ENCODE data around the gene PSME1. TPM values are rescaled to one million over a fixed set of nuclear protein-coding genes. Genes with fewer than 3 reads are reported as not detected.
A peak's percentile ranks its signal among the peaks of the same experiment; 100 is the strongest.

The PSME1 gene
- total RNA-seq, 2 donors from 2014 or later, result 61.2 to 84.5 TPM

DNA sequence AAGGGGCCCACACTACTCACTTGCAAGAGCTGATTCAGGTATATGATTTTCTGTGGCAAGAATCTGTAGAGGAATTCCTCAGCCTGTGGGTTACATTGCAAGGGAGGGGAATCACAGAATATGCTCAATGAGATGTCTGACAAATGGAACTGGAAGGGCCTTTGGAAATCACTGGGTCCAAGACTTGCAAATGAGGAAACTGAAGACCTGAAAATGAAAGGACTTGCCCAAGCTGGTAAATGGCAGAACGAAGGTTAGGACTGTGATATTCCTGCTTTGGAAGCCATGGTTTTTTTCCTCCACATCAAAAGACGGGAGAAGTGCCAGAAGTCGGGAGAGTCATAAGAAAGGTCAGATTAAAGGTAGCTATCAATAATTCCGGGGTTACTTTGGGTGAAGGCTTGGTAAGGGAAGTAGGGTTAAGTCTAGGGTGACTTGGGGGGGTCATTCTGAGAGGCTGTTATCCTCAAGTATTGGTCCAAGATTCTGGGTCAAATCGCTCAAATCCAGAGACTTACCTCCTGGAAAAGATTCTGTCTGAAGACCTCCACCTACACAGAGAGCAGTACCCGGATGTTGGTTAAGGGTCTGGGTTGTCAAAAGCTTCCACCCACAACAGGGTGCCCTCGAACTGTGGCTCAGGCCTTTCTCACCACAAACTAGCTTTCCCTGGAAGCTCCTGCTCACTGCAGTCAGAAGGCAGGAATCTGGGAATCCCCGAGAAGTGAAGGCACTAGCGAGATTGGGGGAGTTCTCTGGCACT is 9.9 kb downstream of the PSME1 start:
- peaks cover 18 to 36% of the 10 kb centered on the region in 2 donors for H3K4me1 ChIP-seq (ENCODE audit: control insufficient read depth in 1 of 2, low read depth in 2 of 2)

DNA sequence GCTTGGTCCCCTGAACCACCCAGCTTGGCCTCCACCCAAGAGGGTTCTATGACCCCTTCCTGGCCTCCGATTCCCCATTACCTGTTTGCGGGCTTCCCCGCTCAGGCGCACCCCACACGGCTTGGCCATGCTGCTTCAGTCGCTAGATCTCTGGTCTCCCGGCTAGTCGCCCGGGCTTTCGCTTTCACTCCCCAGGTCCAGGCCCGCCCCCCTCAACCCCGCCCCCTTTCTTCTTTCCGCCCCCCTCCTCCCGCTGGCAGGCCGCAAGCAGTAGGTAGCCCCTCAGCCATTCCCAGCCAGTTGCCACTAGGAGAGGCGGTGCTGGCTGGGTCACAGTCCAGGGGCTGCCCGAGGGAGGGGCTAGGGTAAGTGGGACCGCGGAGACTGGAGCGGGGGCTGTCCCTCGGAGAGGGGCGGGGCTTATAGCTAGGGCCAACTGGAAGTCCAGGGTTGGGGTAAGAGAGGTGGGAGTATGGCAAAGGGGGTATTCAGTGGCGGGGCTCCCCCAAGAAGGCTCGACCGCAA is 10.5 kb downstream of the PSME1 start, which contains the start of gene PSME2:
Gene PSME2 (minus strand): TSS at position 158 of the 525 bp plus-strand sequence. CDS start 29 bp downstream, at position 129.
- peak within 1 kb of the TSS; percentile 87 to 88 for H3K27ac ChIP-seq
- peak; percentile 65 for ATAC-seq (ENCODE audit: insufficient number of reproducible peaks, low FRiP score, low read depth)
- H3K9me3 ChIP-seq, result no peaks in the 10 kb centered on the region
- peaks cover 22% of the 10 kb centered on the region for H3K36me3 ChIP-seq
- peak within 1 kb of the TSS; percentile 92 for H3K4me3 ChIP-seq
- DNase-seq (ENCODE audit: low spot score), result peak; percentile 88
- H3K27me3 ChIP-seq (replicated peaks; ENCODE audit: insufficient read depth), result no peaks in the 10 kb centered on the region
- peaks cover 18 to 36% of the 10 kb centered on the region in 2 donors for H3K4me1 ChIP-seq (ENCODE audit: control insufficient read depth in 1 of 2, low read depth in 2 of 2)
- TF ChIP-seq, protein P1, sequence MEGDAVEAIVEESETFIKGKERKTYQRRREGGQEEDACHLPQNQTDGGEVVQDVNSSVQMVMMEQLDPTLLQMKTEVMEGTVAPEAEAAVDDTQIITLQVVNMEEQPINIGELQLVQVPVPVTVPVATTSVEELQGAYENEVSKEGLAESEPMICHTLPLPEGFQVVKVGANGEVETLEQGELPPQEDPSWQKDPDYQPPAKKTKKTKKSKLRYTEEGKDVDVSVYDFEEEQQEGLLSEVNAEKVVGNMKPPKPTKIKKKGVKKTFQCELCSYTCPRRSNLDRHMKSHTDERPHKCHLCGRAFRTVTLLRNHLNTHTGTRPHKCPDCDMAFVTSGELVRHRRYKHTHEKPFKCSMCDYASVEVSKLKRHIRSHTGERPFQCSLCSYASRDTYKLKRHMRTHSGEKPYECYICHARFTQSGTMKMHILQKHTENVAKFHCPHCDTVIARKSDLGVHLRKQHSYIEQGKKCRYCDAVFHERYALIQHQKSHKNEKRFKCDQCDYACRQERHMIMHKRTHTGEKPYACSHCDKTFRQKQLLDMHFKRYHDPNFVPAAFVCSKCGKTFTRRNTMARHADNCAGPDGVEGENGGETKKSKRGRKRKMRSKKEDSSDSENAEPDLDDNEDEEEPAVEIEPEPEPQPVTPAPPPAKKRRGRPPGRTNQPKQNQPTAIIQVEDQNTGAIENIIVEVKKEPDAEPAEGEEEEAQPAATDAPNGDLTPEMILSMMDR (IDR thresholded peaks at IDR 0.05), result no peak

More for the DNA sequence above, 9.9 kb downstream of the PSME1 start:
- H3K9me3 ChIP-seq, result no peaks in the 10 kb centered on the region
- H3K27ac ChIP-seq, result peak overlapping the region; percentile 72 to 87
- H3K4me3 ChIP-seq, result peak overlapping the region; percentile 92
- no peak for ATAC-seq (ENCODE audit: insufficient number of reproducible peaks, low FRiP score, low read depth)
- H3K36me3 ChIP-seq, result peaks cover 16% of the 10 kb centered on the region
- H3K27me3 ChIP-seq (replicated peaks; ENCODE audit: insufficient read depth), result no peaks in the 10 kb centered on the region
- no peak for DNase-seq (ENCODE audit: low spot score)
- TF ChIP-seq, protein P1 (IDR thresholded peaks at IDR 0.05), result no peak

DNA sequence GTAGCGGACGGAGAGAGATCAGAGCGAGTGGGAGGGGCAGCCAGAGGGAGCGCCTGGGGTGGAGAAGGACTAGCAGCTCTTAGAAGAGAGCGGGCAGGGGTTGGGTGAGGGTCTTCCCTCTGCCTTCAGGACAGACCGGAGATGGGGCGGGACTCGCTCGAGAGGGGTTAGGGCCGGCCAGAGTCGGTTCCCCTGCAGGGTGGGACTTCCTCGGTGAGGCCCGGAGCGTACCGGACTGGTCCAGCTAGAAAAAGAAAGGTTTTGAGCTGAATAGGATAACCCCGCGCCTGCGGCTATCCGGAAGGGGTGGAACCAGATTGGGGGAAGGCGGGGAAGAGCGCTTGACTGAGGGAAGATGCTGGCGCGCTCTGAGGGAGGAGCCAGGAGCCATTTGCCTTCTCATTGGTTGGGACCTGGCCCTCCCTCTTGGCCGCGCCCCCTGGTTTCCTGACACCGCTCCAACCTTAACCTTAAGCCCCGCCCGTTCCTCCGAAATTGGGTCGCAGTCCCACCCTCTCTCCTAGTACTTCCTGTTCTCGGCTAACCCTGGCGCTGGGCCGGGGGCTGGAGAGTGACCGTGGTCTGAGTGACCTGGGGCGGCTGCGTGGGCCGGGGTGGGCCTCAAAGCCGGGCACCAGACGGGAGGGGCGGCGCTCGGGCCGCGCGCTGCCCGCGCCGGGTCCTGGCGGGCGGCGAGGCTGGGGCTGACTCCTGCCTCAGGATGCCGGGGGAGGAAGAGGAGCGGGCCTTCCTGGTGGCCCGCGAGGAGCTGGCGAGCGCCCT is 11.2 kb downstream of the PSME1 start, which contains the start of gene RNF31:
Gene RNF31 (plus strand): TSS at position 521 of the 783 bp plus-strand sequence. CDS start 201 bp downstream, at position 722.
- Histone ChIP-seq H3K27me3 (replicated peaks; ENCODE audit: insufficient read depth) (no peaks in the 10 kb centered on the region), H3K27ac (peak within 1 kb of the TSS; percentile 87 to 88), H3K4me3 (peak within 1 kb of the TSS; percentile 92), H3K9me3 (no peaks in the 10 kb centered on the region), H3K36me3 (peaks cover 26% of the 10 kb centered on the region), H3K4me1 (ENCODE audit: control insufficient read depth in 1 of 2, low read depth in 2 of 2) (peaks cover 14 to 33% of the 10 kb centered on the region in 2 donors)
- DNase-seq (ENCODE audit: low spot score) (peak; percentile 96), ATAC-seq (ENCODE audit: insufficient number of reproducible peaks, low FRiP score, low read depth) (peak; percentile 91)
- TF ChIP-seq, protein P1 (IDR thresholded peaks at IDR 0.05), result no peak

DNA sequence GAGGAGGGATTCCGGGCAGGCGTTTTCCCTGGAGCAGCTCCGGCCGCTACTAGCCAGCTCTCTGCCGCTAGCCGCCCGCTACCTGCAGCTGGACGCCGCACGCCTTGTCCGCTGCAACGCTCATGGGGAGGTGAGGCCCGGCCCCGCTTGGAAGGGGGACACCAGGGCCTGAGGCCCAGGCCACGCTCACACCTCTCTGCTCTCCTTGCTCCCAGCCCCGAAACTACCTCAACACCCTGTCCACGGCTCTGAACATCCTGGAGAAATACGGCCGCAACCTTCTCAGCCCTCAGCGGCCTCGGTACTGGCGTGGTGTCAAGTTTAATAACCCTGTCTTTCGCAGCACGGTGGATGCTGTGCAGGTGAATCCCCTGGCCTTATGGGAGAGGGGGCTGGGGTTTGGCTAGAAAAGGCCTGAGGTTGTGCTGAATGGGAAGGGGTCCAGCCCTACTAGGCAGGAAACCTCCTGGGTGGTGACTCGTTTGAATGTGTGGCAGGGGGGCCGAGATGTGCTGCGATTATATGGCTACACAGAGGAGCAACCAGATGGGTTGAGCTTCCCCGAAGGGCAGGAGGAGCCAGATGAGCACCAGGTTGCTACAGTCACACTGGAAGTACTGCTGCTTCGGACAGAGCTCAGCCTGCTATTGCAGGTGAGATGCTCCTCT is 11.9 kb downstream of the PSME1 start:
- peak overlapping the region; percentile 87 to 88 for H3K27ac ChIP-seq
- no peak for ATAC-seq (ENCODE audit: insufficient number of reproducible peaks, low FRiP score, low read depth)
- TF ChIP-seq, protein P1 (IDR thresholded peaks at IDR 0.05), result no peak
- H3K27me3 ChIP-seq (replicated peaks; ENCODE audit: insufficient read depth), result no peaks in the 10 kb centered on the region
- H3K4me1 ChIP-seq (ENCODE audit: control insufficient read depth in 1 of 2, low read depth in 2 of 2), result peaks cover 13 to 30% of the 10 kb centered on the region in 2 donors
- H3K9me3 ChIP-seq, result no peaks in the 10 kb centered on the region
- DNase-seq (ENCODE audit: low spot score), result no peak
- peak overlapping the region; percentile 92 for H3K4me3 ChIP-seq
- H3K36me3 ChIP-seq, result peaks cover 26% of the 10 kb centered on the region
